Stimulated activated CD4-positive, alpha-beta T cell treated with anti-CD3 and anti-CD28 coated beads, Interleukin-12 subunit alpha, Interleukin-12 subunit beta, amount 100 ng/mL, for 48 hours (primary cell): ENCODE results near the gene ZFYVE1.
"Not testable (repeated sequence)": the region's sequence is repeated elsewhere in the genome, so short reads cannot be mapped to it uniquely, and the experiment has no call there.

Source experiments
- DNase-seq, 3 donors: peaks; one replicate each; pipeline ENCODE4 v3.0.0-alpha.2; 2020; ENCODE audit warnings: low read depth in 2 of 3, low spot score in 1 of 3

Gene ZFYVE1

GRCh38 chr14:73026845-73027542, at the start of gene ZFYVE1:
Gene ZFYVE1, minus strand, starts transcription at chr14:73027106. Its CDS starts 2,598 bp downstream, at chr14:73024508.
- DNase-seq: peak; percentile 82 to 92 (median 90)

GRCh38 chr14:73069585-73069984, 42.7 kb upstream of the ZFYVE1 start:
- DNase-seq: no peak

GRCh38 chr14:73058922-73059673, 32.2 kb upstream of the ZFYVE1 start:
- no peak for DNase-seq

- peak; percentile 92 to 96 (median 93) for DNase-seq
These were observed 31.5 kb upstream of the ZFYVE1 start, which contains the start of gene RBM25 for GRCh38 chr14:73058224-73058921. Gene RBM25, plus strand, starts transcription at chr14:73058534. Its CDS starts 13,108 bp downstream, at chr14:73071642.

GRCh38 chr14:73057944-73058223, 31.0 kb upstream of the ZFYVE1 start:
- no peak for DNase-seq

GRCh38 chr14:73055251-73055650, 28.3 kb upstream of the ZFYVE1 start:
- no peak for DNase-seq

GRCh38 chr14:73049428-73049827, 22.5 kb upstream of the ZFYVE1 start:
- DNase-seq: no peak

GRCh38 chr14:73047808-73048207, 20.9 kb upstream of the ZFYVE1 start:
- DNase-seq: no peak

GRCh38 chr14:73036706-73037450, 10.0 kb upstream of the ZFYVE1 start:
- DNase-seq: not testable (repeated sequence)

GRCh38 chr14:73027984-73028383, 1.1 kb upstream of the ZFYVE1 start:
- no peak for DNase-seq

- no peak for DNase-seq
These were observed 640 bp upstream of the ZFYVE1 start for GRCh38 chr14:73027546-73027945.

- no peak for DNase-seq
These were observed 562 bp downstream of the ZFYVE1 start for GRCh38 chr14:73026243-73026844.

- no peak for DNase-seq
These were observed 1.4 kb downstream of the ZFYVE1 start for GRCh38 chr14:73025544-73025943.

- DNase-seq: no peak
These were observed 4.9 kb downstream of the ZFYVE1 start for GRCh38 chr14:73022051-73022450.

GRCh38 chr14:73016011-73016410, 10.9 kb downstream of the ZFYVE1 start:
- not testable (repeated sequence) for DNase-seq

GRCh38 chr14:73015552-73015951, 11.4 kb downstream of the ZFYVE1 start:
- DNase-seq: not testable (repeated sequence)

GRCh38 chr14:73014105-73014504, 12.8 kb downstream of the ZFYVE1 start:
- no peak for DNase-seq

GRCh38 chr14:73011189-73011588, 15.7 kb downstream of the ZFYVE1 start:
- not testable (repeated sequence) for DNase-seq

GRCh38 chr14:73008501-73008900, 18.4 kb downstream of the ZFYVE1 start:
- no peak for DNase-seq

- no peak for DNase-seq
These were observed 19.1 kb downstream of the ZFYVE1 start for GRCh38 chr14:73007835-73008234.

- not testable (repeated sequence) for DNase-seq
These were observed 22.3 kb downstream of the ZFYVE1 start for GRCh38 chr14:73004641-73005040.
